KMS-11 (cell line): ENCODE results near the gene MCF2.

ENCODE experiments used
- H2AFZ ChIP-seq: fragments of 200-600 bp; sonication (generic); 2 replicates; pipeline ENCODE4 v1.6.1; 2016; ENCODE audit warnings: antibody characterized with exemption, mixed run types, low read depth
- H3K27ac ChIP-seq: fragments of 200-600 bp; sonication (generic); 2 replicates; pipeline ENCODE4 v1.6.1; 2016; ENCODE audit warnings: mild to moderate bottlenecking, mixed run types
- H3K27me3 ChIP-seq: fragments of 200-600 bp; sonication (generic); 2 replicates; pipeline ENCODE4 v1.6.1; 2017; ENCODE audit warnings: mild to moderate bottlenecking, low read depth, mixed run types, moderate library complexity; ENCODE audit not compliant: insufficient read depth
- H3K36me3 ChIP-seq: fragments of 200-600 bp; sonication (generic); 2 replicates; pipeline ENCODE4 v1.6.1; 2017; ENCODE audit warnings: mild to moderate bottlenecking, mixed run types; ENCODE audit not compliant: insufficient read depth
- H3K4me1 ChIP-seq: fragments of 200-600 bp; sonication (generic); 2 replicates; pipeline ENCODE4 v1.6.1; 2016; ENCODE audit warnings: mild to moderate bottlenecking, low read depth, mixed run types; ENCODE audit not compliant: poor library complexity, severe bottlenecking
- H3K4me2 ChIP-seq: fragments of 200-600 bp; sonication (generic); 2 replicates; pipeline ENCODE4 v1.7.0; 2016; ENCODE audit warnings: mild to moderate bottlenecking, mixed run types
- H3K4me3 ChIP-seq: fragments of 200-600 bp; sonication (generic); IDR thresholded peaks from 2 replicates; pipeline ENCODE4 v1.6.1; 2017; ENCODE audit warnings: low read depth, low read length, mixed read lengths; ENCODE audit not compliant: insufficient read depth
- H3K79me2 ChIP-seq: fragments of 200-600 bp; sonication (generic); 2 replicates; pipeline ENCODE4 v1.6.1; 2016; ENCODE audit warnings: low read depth, mixed run types; ENCODE audit not compliant: insufficient read depth
- H3K9ac ChIP-seq: fragments of 200-600 bp; sonication (generic); 2 replicates; pipeline ENCODE4 v1.6.1; 2016; ENCODE audit warnings: mild to moderate bottlenecking, mixed run types
- H4K20me1 ChIP-seq: fragments of 200-600 bp; sonication (generic); 2 replicates; pipeline ENCODE4 v1.6.1; 2016; ENCODE audit warnings: mild to moderate bottlenecking, mixed run types; ENCODE audit not compliant: insufficient read depth
- CTCF ChIP-seq: fragments of 200-600 bp; sonication (generic); conservative IDR thresholded peaks from 2 replicates; pipeline ENCODE4 v1.6.1; 2017; ENCODE audit warnings: low read depth, mild to moderate bottlenecking, antibody characterized with exemption, low read length, moderate library complexity, mixed read lengths

Gene MCF2

GRCh38 chrX:139566981-139567380, 141.0 kb downstream of the MCF2 start:
- Histone ChIP-seq H3K4me1 (no peaks in the 10 kb centered on the region), H3K27me3 (no peaks in the 10 kb centered on the region), H2AFZ (no peak overlapping the region), H3K4me2 (no peak overlapping the region), H4K20me1 (no peaks in the 10 kb centered on the region), H3K4me3 (no peak overlapping the region), H3K36me3 (no peaks in the 10 kb centered on the region), H3K9ac (no peak overlapping the region), H3K27ac (no peak overlapping the region), H3K79me2 (no peaks in the 10 kb centered on the region)
- TF ChIP-seq CTCF: no peak

- Histone ChIP-seq H3K27me3 (no peaks in the 10 kb centered on the region), H2AFZ (no peak overlapping the region), H3K9ac (no peak overlapping the region), H3K4me2 (no peak overlapping the region), H3K4me3 (no peak overlapping the region), H3K79me2 (no peaks in the 10 kb centered on the region), H3K36me3 (no peaks in the 10 kb centered on the region), H3K4me1 (no peaks in the 10 kb centered on the region), H3K27ac (no peak overlapping the region), H4K20me1 (no peaks in the 10 kb centered on the region)
- TF ChIP-seq CTCF: no peak
Measured at GRCh38 chrX:139563251-139563650, 144.7 kb downstream of the MCF2 start.

- H3K36me3 ChIP-seq: no peaks in the 10 kb centered on the region
- no peak overlapping the region for H3K27ac ChIP-seq
- no peaks in the 10 kb centered on the region for H4K20me1 ChIP-seq
- H3K27me3 ChIP-seq: no peaks in the 10 kb centered on the region
- no peak overlapping the region for H2AFZ ChIP-seq
- no peak for TF ChIP-seq CTCF
- H3K4me3 ChIP-seq: no peak overlapping the region
- no peaks in the 10 kb centered on the region for H3K4me1 ChIP-seq
- no peaks in the 10 kb centered on the region for H3K79me2 ChIP-seq
- no peak overlapping the region for H3K4me2 ChIP-seq
- H3K9ac ChIP-seq: no peak overlapping the region
Measured at GRCh38 chrX:139560221-139560620, 147.7 kb downstream of the MCF2 start.

GRCh38 chrX:139559383-139560042, 148.5 kb downstream of the MCF2 start:
- Histone ChIP-seq H4K20me1 (no peaks in the 10 kb centered on the region), H3K27ac (no peak overlapping the region), H3K4me2 (no peak overlapping the region), H3K4me3 (no peak overlapping the region), H2AFZ (no peak overlapping the region), H3K9ac (no peak overlapping the region), H3K4me1 (no peaks in the 10 kb centered on the region), H3K79me2 (no peaks in the 10 kb centered on the region), H3K27me3 (no peaks in the 10 kb centered on the region), H3K36me3 (no peaks in the 10 kb centered on the region)
- peak; percentile 45 for TF ChIP-seq CTCF
